ENCODE results near the gene SYTL2.

Gene SYTL2

DNA sequence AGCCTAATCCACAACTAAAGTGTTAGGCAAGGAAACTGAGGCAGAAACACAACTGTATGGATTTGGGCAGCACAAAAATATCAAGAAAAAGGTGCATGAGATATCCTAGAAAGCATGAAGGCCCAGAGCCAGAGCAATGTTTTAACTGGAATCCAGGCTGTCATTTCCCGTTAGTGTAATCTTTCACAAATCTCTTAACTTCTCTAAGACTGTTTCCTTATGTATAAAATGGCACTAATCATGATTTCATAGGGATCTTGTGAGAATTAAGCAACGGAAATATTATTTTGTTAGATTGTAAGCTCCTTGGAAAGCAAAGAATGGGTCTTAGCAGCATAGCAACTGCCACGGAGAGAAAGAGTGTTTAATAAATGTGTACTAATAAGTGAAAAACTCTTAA, 14.7 kb upstream of the SYTL2 start:
- no peak for DNase-seq

DNA sequence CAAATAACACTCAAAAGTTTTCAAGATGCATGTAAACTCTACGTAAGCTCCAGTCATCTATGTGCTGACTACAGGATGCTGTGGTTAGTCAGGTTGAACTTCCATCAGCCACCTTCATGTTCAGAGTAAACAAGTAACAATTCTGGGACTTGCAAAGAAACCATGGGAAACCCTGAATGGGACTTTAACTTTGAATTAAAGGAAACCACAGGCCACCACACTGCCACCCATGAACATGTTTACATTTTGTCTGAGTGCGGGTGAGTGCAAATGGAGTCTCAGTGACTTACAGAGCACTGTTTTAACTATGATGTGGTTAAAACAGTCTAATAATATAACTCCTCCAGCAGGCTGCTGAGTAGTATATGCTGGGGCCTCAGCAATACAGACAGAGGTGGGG, 12.9 kb upstream of the SYTL2 start:
- peak in 1 of 2 experiments; percentile 46 for DNase-seq

DNA sequence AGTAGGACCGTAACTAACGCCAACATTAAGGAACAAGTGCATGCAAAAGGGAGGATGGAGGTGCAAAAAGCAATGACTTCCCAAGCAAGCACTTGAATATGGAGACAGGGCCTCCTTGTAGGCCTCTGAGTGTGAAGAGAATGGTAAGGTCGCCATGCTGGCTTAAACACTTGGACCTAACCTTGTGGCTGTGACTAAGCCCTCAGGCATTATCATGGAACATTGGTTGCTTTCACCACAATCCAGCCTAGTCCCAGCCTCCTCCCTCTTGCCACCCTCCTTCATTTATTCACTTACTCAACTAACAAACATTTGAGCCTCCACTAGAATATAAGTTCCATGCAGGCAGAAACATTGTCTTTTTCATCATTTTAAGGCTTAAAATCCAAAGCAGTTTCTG, 11.9 kb upstream of the SYTL2 start:
- no peak for DNase-seq

DNA sequence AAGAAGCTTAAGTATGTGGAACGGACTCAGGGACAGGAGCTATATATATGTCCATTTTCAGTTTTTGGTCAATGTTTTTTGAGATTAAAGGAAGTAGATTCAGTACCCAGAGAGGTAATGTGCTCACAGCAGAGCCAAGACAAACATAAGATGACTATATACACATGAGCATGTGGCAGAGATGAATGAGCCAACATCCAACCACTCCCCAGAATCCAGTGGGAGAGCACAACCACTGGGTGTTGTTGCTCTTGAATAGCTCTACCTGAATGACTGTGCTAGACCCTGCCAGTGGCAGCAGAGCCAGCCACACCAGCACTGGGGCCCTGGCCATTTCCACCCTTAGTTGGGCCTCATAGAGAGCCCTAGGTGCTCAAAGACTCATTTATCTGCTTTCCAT, 10.7 kb upstream of the SYTL2 start:
- no peak for DNase-seq

DNA sequence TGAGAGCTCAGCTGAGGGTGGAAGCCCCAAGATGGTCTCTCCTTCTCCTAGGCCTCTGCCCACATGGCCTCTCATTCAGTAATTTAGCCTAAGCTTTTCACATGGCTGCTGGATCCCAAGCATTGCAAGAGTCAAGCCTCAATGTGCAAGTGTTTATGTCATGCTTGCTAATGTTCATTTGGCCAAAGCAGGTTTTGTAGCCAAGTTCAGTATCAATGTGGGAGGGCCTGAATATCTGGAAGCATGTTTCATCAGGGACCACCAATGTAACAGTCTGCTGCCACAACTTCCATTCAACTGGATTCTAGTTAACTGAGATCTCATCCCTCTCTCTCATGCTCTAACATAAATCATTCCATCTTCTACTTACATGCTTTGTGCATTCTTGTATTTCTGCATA, 8.5 kb upstream of the SYTL2 start:
- no peak for DNase-seq

DNA sequence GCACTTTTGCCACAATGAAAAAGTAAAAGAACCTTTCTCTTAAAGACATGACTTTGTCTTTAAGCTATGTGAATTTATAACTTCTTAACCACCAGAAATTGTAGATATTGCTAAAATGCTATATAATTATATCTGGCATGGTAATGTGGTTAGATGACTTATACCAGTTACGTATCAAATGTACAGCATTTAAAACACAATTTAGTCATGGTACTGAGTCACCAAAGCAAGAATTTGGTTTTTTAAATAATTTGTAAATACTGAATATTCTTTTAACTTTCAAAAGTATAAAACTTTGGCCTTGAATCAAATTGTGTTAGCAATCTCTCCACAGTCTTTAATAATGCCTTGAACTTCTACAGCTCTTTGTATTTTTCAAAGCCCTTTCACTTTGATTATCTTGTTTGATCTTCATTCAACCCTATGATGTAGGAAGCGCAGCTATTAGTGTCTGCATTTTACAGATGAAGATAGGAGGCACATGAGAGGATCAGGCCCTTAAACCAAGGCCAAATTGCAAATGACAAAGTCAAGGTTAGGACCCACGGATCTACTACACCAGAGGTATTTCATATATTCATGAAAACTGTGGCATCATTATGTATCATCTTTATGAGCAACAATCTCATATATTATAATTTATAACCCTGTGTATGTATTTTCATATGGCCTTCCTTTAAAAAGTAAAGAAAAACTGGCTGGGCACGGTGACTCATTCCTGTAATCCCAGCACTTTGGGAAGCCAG, 4.4 kb upstream of the SYTL2 start:
- no peak for DNase-seq

- no peak for DNase-seq
Measured at GRCh38 chr11:85813721-85814120, 2.8 kb upstream of the SYTL2 start.

DNA sequence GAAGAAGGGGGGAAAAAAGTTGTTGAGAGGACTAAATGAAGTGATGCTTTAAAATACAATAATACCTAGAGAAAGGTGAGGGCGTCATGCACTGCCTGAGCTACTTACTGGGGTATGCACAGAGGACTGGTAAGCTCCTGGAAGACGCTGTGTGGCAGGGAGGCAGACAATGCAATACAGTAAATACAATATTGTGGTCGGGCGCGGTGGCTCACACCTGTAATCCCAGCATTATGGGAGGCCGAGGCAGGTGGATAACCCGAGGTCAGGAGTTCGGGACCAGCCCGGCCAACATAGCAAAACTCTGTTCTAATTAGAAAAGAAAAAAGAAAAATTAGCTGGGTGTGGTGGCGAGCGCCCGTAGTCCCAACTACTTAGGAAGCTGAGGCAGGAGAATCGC, 683 bp upstream of the SYTL2 start:
- DNase-seq: no peak

GRCh38 chr11:85810521-85810870, 445 bp downstream of the SYTL2 start:
- DNase-seq: no peak

GRCh38 chr11:85809863-85810262, 1.1 kb downstream of the SYTL2 start:
- DNase-seq: peak in 1 of 2 experiments; percentile 12

DNA sequence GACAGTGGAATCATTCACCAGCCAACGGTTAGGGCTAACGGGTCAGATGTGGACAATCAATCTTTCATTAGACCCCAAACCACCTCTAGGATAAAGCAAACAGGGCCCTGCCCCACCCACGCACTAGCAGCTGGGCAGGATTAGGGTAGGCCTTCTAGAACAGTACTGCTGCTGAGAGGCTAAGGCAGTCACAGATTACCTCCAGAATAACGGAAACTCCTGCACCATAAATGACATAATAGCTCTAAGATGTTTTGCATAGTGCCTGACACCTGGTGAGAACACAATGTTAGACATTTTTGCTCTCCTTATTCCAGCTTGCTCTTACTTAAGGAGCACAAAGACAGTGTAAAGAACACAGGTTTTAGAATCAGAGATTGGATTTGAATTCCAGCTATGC, 1.8 kb downstream of the SYTL2 start:
- DNase-seq: no peak

- DNase-seq: no peak
Measured at GRCh38 chr11:85806876-85807275, 4.1 kb downstream of the SYTL2 start.

- DNase-seq: no peak
Measured at GRCh38 chr11:85806016-85806415, 4.9 kb downstream of the SYTL2 start.

DNA sequence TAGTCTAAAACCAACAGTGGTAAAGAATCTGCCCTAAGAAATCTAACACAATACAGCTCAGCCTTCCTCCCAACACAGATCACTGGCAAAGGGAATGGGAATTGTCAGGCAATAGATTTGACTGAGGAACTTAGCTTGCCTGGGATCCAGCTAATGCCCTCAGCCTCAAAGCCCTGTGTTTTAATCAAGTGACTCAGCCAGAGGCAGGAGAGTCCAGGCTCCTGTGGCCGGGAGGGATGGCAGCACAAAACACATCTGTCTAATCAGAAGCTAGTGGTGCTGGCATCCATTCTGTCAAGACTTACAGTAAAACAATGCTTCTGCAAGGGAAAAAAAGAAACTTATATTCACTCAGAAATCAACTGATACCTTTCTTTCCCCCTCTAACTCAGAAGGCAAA, 5.6 kb downstream of the SYTL2 start:
- no peak for DNase-seq

- DNase-seq: no peak
Measured at GRCh38 chr11:85803920-85804319, 7.0 kb downstream of the SYTL2 start.

DNA sequence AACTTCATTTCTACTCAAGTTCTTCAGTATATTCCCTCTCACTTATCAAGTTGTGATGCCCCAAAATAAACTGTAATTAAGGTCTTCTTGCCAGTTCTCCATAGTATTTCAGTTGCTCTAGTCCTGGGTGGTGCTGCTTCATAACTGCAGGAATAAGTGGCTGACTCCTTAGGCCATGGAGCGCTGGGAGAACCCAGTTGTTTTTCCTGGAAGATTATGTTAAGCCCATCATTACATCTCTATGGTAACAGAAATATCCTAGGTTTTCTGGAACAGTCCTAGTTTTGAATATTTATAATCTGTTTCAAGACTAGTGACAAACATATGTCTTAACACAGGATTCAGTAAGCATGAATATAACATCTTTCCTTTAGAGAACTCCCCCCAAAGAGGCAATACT, 7.6 kb downstream of the SYTL2 start:
- DNase-seq: no peak

DNA sequence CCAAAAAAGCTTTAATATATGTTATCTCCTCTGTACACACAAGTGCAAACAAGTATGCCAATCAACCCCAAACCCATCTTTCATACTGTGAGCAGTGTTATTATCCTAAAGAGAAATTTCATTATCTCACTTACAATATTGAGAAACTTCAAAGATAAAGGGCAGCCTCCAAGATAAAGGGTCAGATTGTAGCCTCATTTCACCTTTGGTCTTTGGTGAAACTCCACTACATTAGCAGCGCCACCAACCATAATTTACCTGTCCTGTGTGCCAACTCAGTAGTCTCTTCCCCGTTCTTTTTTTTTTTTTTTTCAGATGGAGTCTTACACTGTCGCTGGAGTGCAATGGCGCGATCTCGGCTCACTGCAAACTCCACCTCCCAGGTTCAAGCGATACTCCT, 9.4 kb downstream of the SYTL2 start:
- no peak for DNase-seq

- DNase-seq: no peak
Measured at GRCh38 chr11:85800595-85801342, 10.2 kb downstream of the SYTL2 start.

GRCh38 chr11:85799142-85799541, 11.8 kb downstream of the SYTL2 start:
- no peak for DNase-seq

DNA sequence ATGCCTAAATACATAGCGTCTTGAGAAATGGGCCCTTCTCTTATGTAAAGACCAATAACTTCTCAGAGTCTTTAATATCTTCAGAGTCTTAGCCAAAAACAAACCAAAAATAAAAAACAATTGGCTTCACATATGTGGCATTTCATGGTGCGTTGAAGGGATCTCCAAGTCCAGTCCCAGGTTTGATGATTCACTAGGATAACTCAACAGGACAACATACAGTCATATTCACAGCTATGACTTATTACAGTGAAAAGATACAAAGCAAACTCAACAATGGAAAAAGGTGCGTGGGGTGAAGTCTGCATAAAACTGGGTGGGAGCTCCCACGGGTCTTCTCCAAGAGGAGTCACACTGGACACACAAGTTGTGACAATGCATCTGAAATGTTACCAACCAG, 12.6 kb downstream of the SYTL2 start:
- DNase-seq: no peak

- no peak for DNase-seq
Measured at GRCh38 chr11:85795712-85796487, 15.0 kb downstream of the SYTL2 start.

- DNase-seq: no peak
Measured at GRCh38 chr11:85791409-85791990, 19.4 kb downstream of the SYTL2 start.
